Measurements from ENCODE around the gene GGT7. TPM values are rescaled to one million over a fixed set of nuclear protein-coding genes. Genes with fewer than 3 reads are reported as not detected.

GGT7 gene
- total and polyA plus RNA-seq, 5 donors from 2014 or later: 3.9 to 20.9 (median 6.7) TPM

GRCh38 chr20:34892671-34893070 is 20.0 kb upstream of the GGT7 start:
- no peaks in the 10 kb centered on the region for H3K27me3 ChIP-seq (ENCODE audit: control insufficient read depth, insufficient read depth, low read length)
- Mint-ChIP-seq H3K27me3 (no peaks in the 10 kb centered on the region), H3K27ac (peak overlapping the region in 1 of 3 donors; percentile 78)

GRCh38 chr20:34891166-34892062 is 18.8 kb upstream of the GGT7 start:
- ATAC-seq (ENCODE audit: low read depth in 2 of 2): peak; percentile 82 to 85
- Histone ChIP-seq H3K27ac (ENCODE audit: insufficient read depth, low read length, poor library complexity, severe bottlenecking) (no peak overlapping the region), H3K36me3 (ENCODE audit: control insufficient read depth, insufficient read depth, low read length) (no peaks in the 10 kb centered on the region), H3K27me3 (ENCODE audit: control insufficient read depth, insufficient read depth, low read length) (no peaks in the 10 kb centered on the region), H3K4me1 (ENCODE audit: control insufficient read depth, insufficient read depth, low read length, poor library complexity, severe bottlenecking) (no peaks in the 10 kb centered on the region), H3K9me3 (ENCODE audit: control insufficient read depth in 2 of 2, low read length in 2 of 2) (no peaks in the 10 kb centered on the region), H3K4me3 (ENCODE audit: low read depth, low read length) (no peak overlapping the region)
- H3K36me3 Mint-ChIP-seq: peaks cover 16% of the 10 kb centered on the region
- H3K4me1 Mint-ChIP-seq: peaks cover 13 to 32% (median 23%) of the 10 kb centered on the region in 4 donors
- H3K9me3 Mint-ChIP-seq: no peaks in the 10 kb centered on the region
- no peaks in the 10 kb centered on the region for H3K27me3 Mint-ChIP-seq
- no peak overlapping the region for H3K4me3 Mint-ChIP-seq
- peak overlapping the region in 2 of 3 donors; percentile 2 to 36 for H3K27ac Mint-ChIP-seq
- peak in 1 of 3 donors; percentile 67 for DNase-seq

More at GRCh38 chr20:34892671-34893070, 20.0 kb upstream of the GGT7 start:
- H3K4me1 Mint-ChIP-seq: peaks cover 13 to 32% (median 23%) of the 10 kb centered on the region in 4 donors
- DNase-seq: no peak
- no peak overlapping the region for H3K27ac ChIP-seq (ENCODE audit: insufficient read depth, low read length, poor library complexity, severe bottlenecking)
- H3K4me1 ChIP-seq (ENCODE audit: control insufficient read depth, insufficient read depth, low read length, poor library complexity, severe bottlenecking): no peaks in the 10 kb centered on the region
- no peaks in the 10 kb centered on the region for H3K9me3 ChIP-seq (ENCODE audit: control insufficient read depth in 2 of 2, low read length in 2 of 2)
- no peaks in the 10 kb centered on the region for H3K9me3 Mint-ChIP-seq
- no peaks in the 10 kb centered on the region for H3K36me3 ChIP-seq (ENCODE audit: control insufficient read depth, insufficient read depth, low read length)
- H3K4me3 Mint-ChIP-seq: no peak overlapping the region
- peaks cover 16% of the 10 kb centered on the region for H3K36me3 Mint-ChIP-seq
- H3K4me3 ChIP-seq (ENCODE audit: low read depth, low read length): no peak overlapping the region
- ATAC-seq (ENCODE audit: low read depth in 2 of 2): no peak

- peaks cover 8% of the 10 kb centered on the region for H3K36me3 Mint-ChIP-seq
- no peak overlapping the region for H3K27ac Mint-ChIP-seq
- DNase-seq: no peak
- Histone ChIP-seq H3K4me1 (ENCODE audit: control insufficient read depth, insufficient read depth, low read length, poor library complexity, severe bottlenecking) (no peaks in the 10 kb centered on the region), H3K36me3 (ENCODE audit: control insufficient read depth, insufficient read depth, low read length) (no peaks in the 10 kb centered on the region), H3K27me3 (ENCODE audit: control insufficient read depth, insufficient read depth, low read length) (no peaks in the 10 kb centered on the region), H3K4me3 (ENCODE audit: low read depth, low read length) (no peak overlapping the region), H3K27ac (ENCODE audit: insufficient read depth, low read length, poor library complexity, severe bottlenecking) (no peak overlapping the region), H3K9me3 (ENCODE audit: control insufficient read depth in 2 of 2, low read length in 2 of 2) (no peaks in the 10 kb centered on the region)
- H3K9me3 Mint-ChIP-seq: no peaks in the 10 kb centered on the region
- no peaks in the 10 kb centered on the region for H3K27me3 Mint-ChIP-seq
- ATAC-seq (ENCODE audit: low read depth in 2 of 2): no peak
- H3K4me1 Mint-ChIP-seq: peaks cover 13 to 32% (median 21%) of the 10 kb centered on the region in 4 donors
- no peak overlapping the region for H3K4me3 Mint-ChIP-seq
Observed at GRCh38 chr20:34888468-34888867, 15.8 kb upstream of the GGT7 start.

DNA sequence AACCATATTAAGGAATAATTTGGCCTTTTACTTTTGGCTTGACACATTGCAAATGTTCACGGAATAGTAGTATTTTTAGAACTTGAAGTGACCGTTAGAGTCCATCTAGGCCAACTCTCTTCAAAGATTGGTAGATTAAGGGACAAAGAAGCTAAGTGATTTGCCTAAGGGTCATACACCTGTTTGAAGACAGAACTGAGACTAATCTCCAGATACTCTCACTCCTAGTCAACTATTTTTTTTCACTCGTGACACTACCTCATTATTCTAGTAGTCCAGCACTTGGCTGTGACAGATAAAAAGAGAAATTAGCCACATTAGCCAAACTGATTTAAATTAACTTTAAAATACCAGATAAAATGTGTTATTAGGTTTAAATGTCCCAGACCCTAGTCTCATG is 14.4 kb upstream of the GGT7 start:
- no peak for ATAC-seq (ENCODE audit: low read depth in 2 of 2)
- H3K27me3 Mint-ChIP-seq: no peaks in the 10 kb centered on the region
- no peak overlapping the region for H3K4me3 Mint-ChIP-seq
- peaks cover 8 to 32% (median 23%) of the 10 kb centered on the region in 4 donors for H3K4me1 Mint-ChIP-seq
- no peaks in the 10 kb centered on the region for H3K9me3 Mint-ChIP-seq
- Histone ChIP-seq H3K9me3 (ENCODE audit: control insufficient read depth in 2 of 2, low read length in 2 of 2) (no peaks in the 10 kb centered on the region), H3K4me3 (ENCODE audit: low read depth, low read length) (no peak overlapping the region), H3K27me3 (ENCODE audit: control insufficient read depth, insufficient read depth, low read length) (no peaks in the 10 kb centered on the region), H3K27ac (ENCODE audit: insufficient read depth, low read length, poor library complexity, severe bottlenecking) (no peak overlapping the region), H3K36me3 (ENCODE audit: control insufficient read depth, insufficient read depth, low read length) (peaks cover 4% of the 10 kb centered on the region), H3K4me1 (ENCODE audit: control insufficient read depth, insufficient read depth, low read length, poor library complexity, severe bottlenecking) (no peaks in the 10 kb centered on the region)
- H3K36me3 Mint-ChIP-seq: peaks cover 16% of the 10 kb centered on the region
- no peak for DNase-seq
- no peak overlapping the region for H3K27ac Mint-ChIP-seq

- DNase-seq: no peak
- peaks cover 16% of the 10 kb centered on the region for H3K36me3 Mint-ChIP-seq
- H3K27ac ChIP-seq (ENCODE audit: insufficient read depth, low read length, poor library complexity, severe bottlenecking): no peak overlapping the region
- H3K27me3 ChIP-seq (ENCODE audit: control insufficient read depth, insufficient read depth, low read length): no peaks in the 10 kb centered on the region
- no peaks in the 10 kb centered on the region for H3K9me3 ChIP-seq (ENCODE audit: control insufficient read depth in 2 of 2, low read length in 2 of 2)
- H3K4me1 ChIP-seq (ENCODE audit: control insufficient read depth, insufficient read depth, low read length, poor library complexity, severe bottlenecking): no peaks in the 10 kb centered on the region
- peaks cover 4% of the 10 kb centered on the region for H3K36me3 ChIP-seq (ENCODE audit: control insufficient read depth, insufficient read depth, low read length)
- no peak for ATAC-seq (ENCODE audit: low read depth in 2 of 2)
- no peak overlapping the region for H3K4me3 Mint-ChIP-seq
- peaks cover 7 to 28% (median 15%) of the 10 kb centered on the region in 4 donors for H3K4me1 Mint-ChIP-seq
- no peaks in the 10 kb centered on the region for H3K27me3 Mint-ChIP-seq
- H3K4me3 ChIP-seq (ENCODE audit: low read depth, low read length): no peak overlapping the region
- H3K27ac Mint-ChIP-seq: no peak overlapping the region
- H3K9me3 Mint-ChIP-seq: no peaks in the 10 kb centered on the region
Observed at GRCh38 chr20:34886122-34886521, 13.5 kb upstream of the GGT7 start.

DNA sequence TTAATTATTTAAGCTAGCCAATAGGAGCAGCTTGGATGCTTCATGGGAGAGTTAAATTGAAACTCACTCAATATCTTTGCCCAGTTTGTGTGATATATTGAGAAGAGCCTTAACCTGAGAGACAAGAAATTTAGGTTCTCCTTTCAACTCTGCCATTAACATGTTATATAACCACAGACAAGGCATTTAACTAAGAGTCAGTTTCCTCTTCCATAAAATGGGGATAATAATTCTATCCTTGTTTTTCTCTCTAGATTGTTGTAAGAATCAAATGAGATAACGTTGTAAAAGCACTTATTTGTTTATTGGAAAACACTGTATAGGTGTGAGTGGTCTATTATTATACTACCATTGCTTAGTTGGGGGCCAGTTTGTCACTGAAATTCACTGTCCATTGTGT is 11.6 kb upstream of the GGT7 start:
- peaks cover 5 to 18% (median 10%) of the 10 kb centered on the region in 4 donors for H3K4me1 Mint-ChIP-seq
- ATAC-seq (ENCODE audit: low read depth in 2 of 2): no peak
- no peak for DNase-seq
- H3K9me3 Mint-ChIP-seq: no peaks in the 10 kb centered on the region
- peak overlapping the region in 1 of 3 donors; percentile 26 for H3K27ac Mint-ChIP-seq
- Histone ChIP-seq H3K4me3 (ENCODE audit: low read depth, low read length) (no peak overlapping the region), H3K36me3 (ENCODE audit: control insufficient read depth, insufficient read depth, low read length) (peaks cover 4% of the 10 kb centered on the region), H3K4me1 (ENCODE audit: control insufficient read depth, insufficient read depth, low read length, poor library complexity, severe bottlenecking) (no peaks in the 10 kb centered on the region), H3K27me3 (ENCODE audit: control insufficient read depth, insufficient read depth, low read length) (no peaks in the 10 kb centered on the region), H3K27ac (ENCODE audit: insufficient read depth, low read length, poor library complexity, severe bottlenecking) (no peak overlapping the region), H3K9me3 (ENCODE audit: control insufficient read depth in 2 of 2, low read length in 2 of 2) (no peaks in the 10 kb centered on the region)
- H3K27me3 Mint-ChIP-seq: no peaks in the 10 kb centered on the region
- H3K4me3 Mint-ChIP-seq: no peak overlapping the region
- peaks cover 16% of the 10 kb centered on the region for H3K36me3 Mint-ChIP-seq

- DNase-seq (no peak), ATAC-seq (ENCODE audit: low read depth in 2 of 2) (no peak)
- Histone ChIP-seq H3K4me1 (ENCODE audit: control insufficient read depth, insufficient read depth, low read length, poor library complexity, severe bottlenecking) (no peaks in the 10 kb centered on the region), H3K27me3 (ENCODE audit: control insufficient read depth, insufficient read depth, low read length) (no peaks in the 10 kb centered on the region), H3K4me3 (ENCODE audit: low read depth, low read length) (no peak overlapping the region), H3K9me3 (ENCODE audit: control insufficient read depth in 2 of 2, low read length in 2 of 2) (no peaks in the 10 kb centered on the region), H3K27ac (ENCODE audit: insufficient read depth, low read length, poor library complexity, severe bottlenecking) (no peak overlapping the region), H3K36me3 (ENCODE audit: control insufficient read depth, insufficient read depth, low read length) (peaks cover 4% of the 10 kb centered on the region)
- Mint-ChIP-seq H3K27me3 (no peaks in the 10 kb centered on the region), H3K36me3 (peaks cover 16% of the 10 kb centered on the region), H3K9me3 (no peaks in the 10 kb centered on the region), H3K4me1 (peaks cover 5 to 18% (median 13%) of the 10 kb centered on the region in 4 donors), H3K27ac (peak overlapping the region in 1 of 3 donors; percentile 26), H3K4me3 (no peak overlapping the region)
Observed at GRCh38 chr20:34883809-34884208, 11.2 kb upstream of the GGT7 start.
